Bronchial epithelial cell (primary cell): ENCODE results near the gene AGAP2. TPM values are rescaled to one million over a fixed set of nuclear protein-coding genes. Genes with fewer than 3 reads are reported as not detected.
A peak's percentile ranks its signal among the peaks of the same experiment; 100 is the strongest.

Experiments used
- DNase-seq: peaks from one replicate; pipeline ENCODE4 v3.0.0-alpha.2; 2010; ENCODE audit warnings: low read depth
- FAIRE-seq: peaks from 2 replicates; lab custom pipeline; 2011; peaks lifted over from hg19 to GRCh38; lab: Jason Lieb, UNC
- H3K27me3 ChIP-seq: 2 replicates; pipeline ENCODE4 v1.5.1; 2011; ENCODE audit warnings: low read length; ENCODE audit not compliant: control insufficient read depth, insufficient read depth
- H3K36me3 ChIP-seq: 2 replicates; pipeline ENCODE4 v1.5.1; 2011; ENCODE audit warnings: low read length; ENCODE audit not compliant: control insufficient read depth, insufficient read depth
- H3K4me3 ChIP-seq: 2 replicates; pipeline ENCODE4 v1.5.1; 2011; ENCODE audit warnings: mild to moderate bottlenecking, low read depth, low read length, control low read depth
- total RNA-seq: library from RNA; depleted of rRNA; stranded (reverse); fragments of >200 nt; gene quantifications from 2 replicates; pipeline ENCODE4 v1.2.1, GENCODE V29; 2014
- TF ChIP-seq, protein P1 (sequence below): IDR thresholded peaks from 2 replicates; pipeline ENCODE4 v1.5.1; 2011; ENCODE audit warnings: mild to moderate bottlenecking, moderate library complexity, low read length, control low read depth, inconsistent platforms; ENCODE audit not compliant: insufficient read depth, severe bottlenecking

The AGAP2 gene
- total RNA-seq = under 0.01 TPM in 2 replicates

DNA sequence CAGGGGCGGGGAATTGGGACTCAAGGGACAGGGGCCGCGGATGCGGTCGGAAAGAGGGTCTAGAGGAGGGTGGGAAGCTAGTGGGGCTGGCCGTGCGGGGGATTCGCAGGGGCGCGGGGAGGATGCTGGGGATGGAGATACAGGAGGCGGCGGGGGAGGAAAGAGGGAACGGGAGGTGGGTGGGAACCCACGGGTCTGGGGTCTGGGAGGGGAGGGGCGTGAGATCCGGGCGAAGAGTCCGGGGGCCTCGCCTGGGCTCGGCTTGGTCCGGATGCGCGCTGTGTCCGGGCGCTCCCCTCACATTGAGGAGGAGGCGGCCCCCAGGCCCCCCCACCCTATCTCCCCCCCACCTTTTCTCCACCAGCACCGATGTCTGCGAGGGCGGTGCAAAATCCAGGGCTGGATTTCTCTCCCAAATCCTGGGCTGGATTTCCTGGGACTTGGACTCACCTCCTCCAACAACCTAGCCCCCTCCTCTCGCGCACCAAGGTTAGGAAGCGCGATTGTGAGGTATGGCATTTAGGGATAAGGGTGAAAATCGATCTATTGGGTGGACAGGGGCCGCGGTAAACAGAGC, at the start of gene AGAP2:
Gene AGAP2 (minus strand): TSS at position 82 of the 577 bp plus-strand sequence. CDS start 496 bp downstream, outside the sequence.
- DNase-seq = no peak
- FAIRE-seq = no peak
- peaks cover 42% of the 10 kb centered on the region for H3K27me3 ChIP-seq
- TF ChIP-seq, protein P1, sequence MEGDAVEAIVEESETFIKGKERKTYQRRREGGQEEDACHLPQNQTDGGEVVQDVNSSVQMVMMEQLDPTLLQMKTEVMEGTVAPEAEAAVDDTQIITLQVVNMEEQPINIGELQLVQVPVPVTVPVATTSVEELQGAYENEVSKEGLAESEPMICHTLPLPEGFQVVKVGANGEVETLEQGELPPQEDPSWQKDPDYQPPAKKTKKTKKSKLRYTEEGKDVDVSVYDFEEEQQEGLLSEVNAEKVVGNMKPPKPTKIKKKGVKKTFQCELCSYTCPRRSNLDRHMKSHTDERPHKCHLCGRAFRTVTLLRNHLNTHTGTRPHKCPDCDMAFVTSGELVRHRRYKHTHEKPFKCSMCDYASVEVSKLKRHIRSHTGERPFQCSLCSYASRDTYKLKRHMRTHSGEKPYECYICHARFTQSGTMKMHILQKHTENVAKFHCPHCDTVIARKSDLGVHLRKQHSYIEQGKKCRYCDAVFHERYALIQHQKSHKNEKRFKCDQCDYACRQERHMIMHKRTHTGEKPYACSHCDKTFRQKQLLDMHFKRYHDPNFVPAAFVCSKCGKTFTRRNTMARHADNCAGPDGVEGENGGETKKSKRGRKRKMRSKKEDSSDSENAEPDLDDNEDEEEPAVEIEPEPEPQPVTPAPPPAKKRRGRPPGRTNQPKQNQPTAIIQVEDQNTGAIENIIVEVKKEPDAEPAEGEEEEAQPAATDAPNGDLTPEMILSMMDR = no peak
- no peak within 1 kb of the TSS for H3K4me3 ChIP-seq
- no peaks in the 10 kb centered on the region for H3K36me3 ChIP-seq

DNA sequence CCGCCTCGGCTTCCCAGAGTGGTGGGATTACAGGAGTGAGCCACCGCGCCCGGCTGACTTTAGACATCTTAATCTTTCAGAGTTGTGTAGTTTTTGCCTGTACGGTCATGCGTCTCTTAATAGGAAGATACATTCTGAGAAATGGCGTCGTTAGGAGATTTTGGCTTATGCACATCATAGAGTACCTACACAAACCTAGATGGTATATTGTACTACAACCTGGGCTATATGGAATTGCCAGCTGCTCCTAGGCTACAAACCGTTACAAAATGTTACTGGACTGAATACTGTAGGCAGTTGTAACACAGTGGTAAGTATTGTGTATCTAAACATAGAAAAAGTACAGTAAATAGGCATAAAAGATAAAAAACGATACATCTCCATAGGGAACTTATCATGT, 45.3 kb upstream of the AGAP2 start:
- Histone ChIP-seq H3K27me3 (no peaks in the 10 kb centered on the region), H3K4me3 (no peak overlapping the region), H3K36me3 (peaks cover 11% of the 10 kb centered on the region)
- TF ChIP-seq, protein P1 = no peak
- FAIRE-seq (no peak), DNase-seq (no peak)

DNA sequence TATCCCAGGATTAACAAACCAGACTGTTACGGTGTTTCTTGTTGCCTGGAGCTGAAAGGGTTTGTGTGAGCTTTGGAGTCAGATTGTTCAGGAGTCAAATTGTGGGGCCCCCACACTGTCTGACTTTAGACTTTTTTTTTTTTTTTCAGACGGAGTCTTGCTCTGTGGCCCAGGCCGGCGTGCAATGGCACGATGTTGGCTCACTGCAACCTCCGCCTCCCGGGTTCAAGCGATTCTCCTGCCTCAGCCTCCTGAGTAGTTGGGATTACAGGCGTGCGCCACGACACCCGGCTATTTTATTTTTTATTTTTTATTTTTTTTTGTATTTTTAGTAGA, 44.9 kb upstream of the AGAP2 start:
- FAIRE-seq (no peak), DNase-seq (no peak)
- TF ChIP-seq, protein P1 = no peak
- peak overlapping the region; percentile 73 for H3K4me3 ChIP-seq
- H3K36me3 ChIP-seq = peaks cover 11% of the 10 kb centered on the region
- no peaks in the 10 kb centered on the region for H3K27me3 ChIP-seq

DNA sequence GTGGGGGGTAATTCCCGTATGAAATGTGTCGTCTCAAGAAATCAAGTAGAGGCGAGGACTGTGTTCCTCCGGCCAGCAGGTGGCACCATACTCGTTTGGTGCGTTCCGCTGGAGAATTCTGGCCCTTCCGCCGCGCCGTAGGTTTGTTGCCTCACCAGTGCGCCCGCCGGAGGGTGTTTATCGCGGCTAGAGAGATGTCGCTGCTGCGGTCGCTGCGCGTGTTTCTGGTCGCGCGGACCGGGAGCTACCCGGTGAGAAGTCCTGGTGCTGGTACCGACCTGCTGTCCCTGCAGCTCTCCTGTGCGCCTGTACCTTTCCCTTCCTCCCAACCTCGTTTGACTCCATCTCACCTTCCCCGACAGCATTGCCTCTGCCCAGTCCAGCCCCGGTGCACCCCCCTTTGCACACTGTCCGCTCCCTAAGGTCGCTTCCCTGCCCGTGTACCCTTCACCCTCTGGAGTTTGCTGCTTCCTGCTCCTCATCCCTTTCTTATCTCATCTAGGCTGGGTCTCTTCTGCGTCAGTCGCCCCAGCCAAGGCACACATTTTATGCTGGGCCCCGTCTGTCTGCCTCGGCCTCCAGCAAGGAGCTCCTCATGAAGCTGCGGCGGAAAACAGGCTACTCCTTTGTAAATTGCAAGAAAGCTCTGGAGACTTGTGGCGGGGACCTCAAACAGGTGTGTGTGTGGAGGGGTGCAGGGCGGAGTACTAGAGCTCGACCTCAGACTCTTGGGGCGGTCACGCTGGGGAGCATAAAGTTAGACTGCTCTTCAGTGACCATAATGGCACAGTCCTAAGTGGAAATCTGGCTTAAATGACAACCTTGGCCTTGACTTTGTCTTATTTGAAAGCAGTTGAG, 44.3 kb upstream of the AGAP2 start, which contains the start of gene TSFM:
Gene TSFM (plus strand): TSS at position 180 of the 858 bp plus-strand sequence. CDS start 15 bp downstream, at position 195.
- no peak for FAIRE-seq
- TF ChIP-seq, protein P1 = peak; percentile 93
- Histone ChIP-seq H3K36me3 (peaks cover 11% of the 10 kb centered on the region), H3K4me3 (peak within 1 kb of the TSS; percentile 73), H3K27me3 (no peaks in the 10 kb centered on the region)
- DNase-seq = peak; percentile 79

DNA sequence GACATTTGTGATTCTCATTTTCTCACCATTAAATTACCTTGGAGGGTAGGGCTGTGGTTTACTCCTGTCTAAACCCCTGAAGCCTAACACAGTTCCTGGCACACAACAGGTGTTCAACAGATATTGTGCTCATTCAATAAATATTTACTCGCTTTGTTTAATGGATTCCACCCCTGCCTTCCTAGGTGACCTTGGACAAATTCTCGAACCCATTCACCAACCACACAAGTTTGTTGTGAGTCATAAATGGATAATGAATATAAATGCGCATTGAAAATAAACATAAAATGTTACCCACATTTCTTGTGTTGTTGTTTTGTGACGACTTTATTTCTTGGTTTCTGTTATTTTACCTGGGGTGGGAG, 43.7 kb upstream of the AGAP2 start:
- Histone ChIP-seq H3K36me3 (peaks cover 9% of the 10 kb centered on the region), H3K4me3 (no peak overlapping the region), H3K27me3 (no peaks in the 10 kb centered on the region)
- no peak for DNase-seq
- no peak for FAIRE-seq
- TF ChIP-seq, protein P1 = no peak
